HPDE6-E6E7 (cell line): Measurements from ENCODE around the gene THOC3.
"Not testable (repeated sequence)": the region's sequence is repeated elsewhere in the genome, so short reads cannot be mapped to it uniquely, and the experiment has no call there.

ENCODE experiments used
- DNase-seq: peaks from one replicate; pipeline ENCODE4 v3.0.0; 2011; ENCODE audit warnings: missing footprints; ENCODE audit errors: extremely low spot score

Gene THOC3

DNA sequence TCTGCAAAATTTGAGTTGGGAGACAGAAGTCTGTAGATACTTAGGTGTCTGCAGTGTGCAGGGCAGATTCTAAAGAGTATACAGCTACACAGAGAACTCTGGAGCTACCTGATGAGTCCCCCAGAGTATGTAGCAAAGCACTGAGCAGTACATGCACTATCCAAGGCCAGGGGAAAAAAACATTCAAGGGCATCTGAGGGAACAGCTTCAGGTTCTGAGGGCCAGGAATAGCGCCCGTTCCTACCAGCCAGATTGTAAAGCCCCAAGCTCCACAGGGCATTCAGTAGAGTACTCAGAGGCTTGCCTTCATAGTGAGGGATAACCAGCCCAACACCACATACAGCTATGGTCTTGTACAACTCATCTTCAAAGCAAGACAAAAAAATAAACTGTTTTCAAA, 27.5 kb downstream of the THOC3 start:
- not testable (repeated sequence) for DNase-seq

DNA sequence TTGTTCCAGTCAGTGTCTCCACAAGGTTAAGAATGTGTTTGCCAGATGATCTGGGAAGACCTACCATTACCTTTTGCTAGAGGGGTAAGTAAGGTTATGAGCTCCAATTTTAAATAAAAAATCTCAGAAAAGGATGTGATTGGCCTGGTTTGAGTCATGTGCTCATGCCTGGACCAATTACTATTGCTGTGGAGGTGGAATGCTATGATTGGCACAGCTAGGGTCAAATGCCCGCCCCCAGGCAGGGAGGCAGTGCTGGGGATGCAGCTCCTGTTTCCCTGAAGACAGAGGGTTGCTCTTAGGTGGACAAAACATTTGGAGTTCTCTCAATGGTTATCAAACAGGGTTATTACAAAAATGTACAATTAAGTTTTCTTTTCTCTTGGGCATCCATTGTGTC, 29.6 kb downstream of the THOC3 start:
- not testable (repeated sequence) for DNase-seq

DNA sequence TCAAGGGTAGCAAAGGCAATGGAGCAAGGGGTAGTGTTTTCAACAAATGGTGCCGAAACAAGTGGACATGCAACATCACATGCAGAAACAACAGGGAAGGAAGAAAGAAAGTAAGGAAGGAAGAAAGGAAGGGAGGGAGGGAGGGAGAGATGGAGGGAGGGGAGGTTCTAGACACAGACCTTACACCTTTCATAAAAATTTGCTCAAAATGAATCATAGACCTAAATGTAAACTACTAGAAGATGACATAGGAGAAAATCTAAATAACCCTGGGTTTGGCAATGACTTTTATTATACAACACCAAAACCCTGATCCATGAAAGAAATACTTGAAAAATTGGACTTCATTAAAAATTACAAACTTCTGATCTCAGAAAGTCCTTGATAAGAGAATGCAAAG, 39.4 kb downstream of the THOC3 start:
- not testable (repeated sequence) for DNase-seq

DNA sequence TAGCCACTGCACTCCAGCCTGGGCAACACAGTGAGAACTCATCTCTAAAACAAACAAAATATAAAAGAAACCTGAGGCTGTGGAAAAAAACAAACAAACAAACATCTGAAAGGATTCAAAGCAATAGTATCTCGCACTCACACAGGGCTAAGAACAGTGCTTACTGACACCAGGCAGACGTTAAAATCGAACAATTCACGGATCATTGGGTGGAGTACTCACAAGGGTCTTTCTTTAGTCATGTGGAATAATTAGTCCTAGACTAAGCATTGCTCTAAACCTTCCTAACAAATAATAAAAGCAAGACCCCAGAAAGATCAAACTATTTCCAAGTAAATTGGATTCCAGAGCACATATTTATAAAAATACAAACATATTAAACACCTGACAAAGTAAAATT, 43.0 kb downstream of the THOC3 start:
- DNase-seq = not testable (repeated sequence)

DNA sequence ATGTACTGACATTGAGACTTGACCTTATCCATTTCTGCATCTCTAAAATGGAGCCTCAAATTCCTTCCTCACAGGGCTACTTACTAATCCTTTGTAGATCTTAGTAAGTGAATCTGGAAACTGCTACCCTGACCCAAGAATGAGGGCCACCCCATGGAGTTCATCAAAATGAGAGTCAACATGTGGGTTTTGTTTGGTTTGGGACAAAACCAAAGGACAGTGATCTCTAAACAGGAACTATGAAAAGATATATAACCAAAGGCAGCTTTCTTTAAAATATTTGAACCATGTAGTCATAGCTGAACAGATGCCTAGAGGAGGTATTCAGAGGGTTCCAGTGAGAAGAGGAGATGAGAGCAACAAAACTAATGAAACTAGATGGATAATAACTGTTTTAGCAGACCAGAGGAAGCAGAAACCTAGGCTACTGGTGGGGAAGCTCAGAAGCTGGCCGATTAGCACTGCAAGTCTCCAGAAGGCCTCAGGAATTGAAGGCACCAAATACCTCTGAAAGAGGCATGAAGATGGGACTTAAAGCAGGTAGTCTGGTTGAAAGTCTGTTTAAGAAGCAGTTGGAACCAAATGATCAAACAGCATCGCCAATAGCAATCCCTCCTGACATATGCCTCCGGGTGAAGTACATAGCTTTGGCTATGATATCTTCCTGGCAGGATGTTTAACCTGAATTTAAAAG, 45.8 kb downstream of the THOC3 start:
- no peak for DNase-seq

DNA sequence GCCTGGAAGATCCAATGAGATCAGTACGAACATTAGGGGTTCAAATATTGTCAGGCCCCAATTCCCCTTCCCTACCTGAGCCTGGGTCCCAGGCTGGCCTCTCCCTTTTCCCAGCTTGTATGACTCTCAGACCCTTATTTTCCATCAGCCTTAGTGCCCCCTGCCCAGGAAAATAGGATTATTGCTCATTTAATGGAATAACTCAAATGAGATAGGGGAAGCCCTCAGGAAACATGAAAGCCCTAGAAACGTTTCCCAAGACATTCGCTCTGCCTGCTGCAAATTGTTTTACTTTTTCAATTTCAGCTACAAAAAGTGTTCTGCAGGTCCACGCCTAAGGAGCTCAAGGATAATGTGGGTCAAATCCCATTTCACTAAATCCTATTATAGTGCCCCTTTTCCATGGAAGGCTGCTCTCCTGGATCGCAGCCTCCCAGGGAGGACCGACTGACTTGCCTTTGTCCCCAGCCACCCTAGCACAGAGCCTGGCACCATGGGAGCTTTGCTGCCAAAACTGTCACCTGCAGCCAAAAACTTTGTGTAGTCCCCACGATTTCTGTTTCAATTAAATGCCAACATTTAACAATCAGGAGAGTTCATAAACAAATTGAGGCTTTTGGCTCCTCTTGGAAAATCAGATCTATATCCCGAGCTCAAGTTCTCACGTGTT, 46.9 kb downstream of the THOC3 start:
- DNase-seq = no peak

DNA sequence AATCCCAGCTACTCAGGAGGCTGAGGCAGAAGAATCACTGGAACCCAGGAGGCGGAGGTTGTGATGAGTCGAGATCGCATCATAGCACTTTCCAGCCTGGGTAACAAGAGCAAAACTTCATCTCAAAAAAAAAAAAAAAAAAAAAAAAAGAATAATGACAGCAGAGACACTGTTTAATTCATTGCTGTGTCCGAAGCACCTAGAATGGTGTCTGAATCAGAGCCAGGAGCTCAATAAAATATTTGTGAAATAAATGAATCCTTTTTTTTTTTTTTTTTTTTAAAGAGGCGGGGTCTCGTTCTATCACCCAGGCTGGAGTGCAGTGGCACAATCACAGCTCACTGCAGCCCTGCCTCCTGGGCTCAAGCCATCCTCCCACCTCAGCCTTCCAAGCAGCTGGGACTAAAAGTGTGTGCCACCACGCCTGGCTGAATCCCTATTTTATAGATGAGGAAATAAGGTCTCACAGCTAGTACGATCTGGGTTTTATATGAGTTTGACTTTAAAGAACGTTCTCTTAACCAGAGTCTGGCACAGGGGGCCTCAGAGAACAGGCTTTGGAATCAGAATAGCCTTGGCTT, 47.8 kb downstream of the THOC3 start:
- no peak for DNase-seq

DNA sequence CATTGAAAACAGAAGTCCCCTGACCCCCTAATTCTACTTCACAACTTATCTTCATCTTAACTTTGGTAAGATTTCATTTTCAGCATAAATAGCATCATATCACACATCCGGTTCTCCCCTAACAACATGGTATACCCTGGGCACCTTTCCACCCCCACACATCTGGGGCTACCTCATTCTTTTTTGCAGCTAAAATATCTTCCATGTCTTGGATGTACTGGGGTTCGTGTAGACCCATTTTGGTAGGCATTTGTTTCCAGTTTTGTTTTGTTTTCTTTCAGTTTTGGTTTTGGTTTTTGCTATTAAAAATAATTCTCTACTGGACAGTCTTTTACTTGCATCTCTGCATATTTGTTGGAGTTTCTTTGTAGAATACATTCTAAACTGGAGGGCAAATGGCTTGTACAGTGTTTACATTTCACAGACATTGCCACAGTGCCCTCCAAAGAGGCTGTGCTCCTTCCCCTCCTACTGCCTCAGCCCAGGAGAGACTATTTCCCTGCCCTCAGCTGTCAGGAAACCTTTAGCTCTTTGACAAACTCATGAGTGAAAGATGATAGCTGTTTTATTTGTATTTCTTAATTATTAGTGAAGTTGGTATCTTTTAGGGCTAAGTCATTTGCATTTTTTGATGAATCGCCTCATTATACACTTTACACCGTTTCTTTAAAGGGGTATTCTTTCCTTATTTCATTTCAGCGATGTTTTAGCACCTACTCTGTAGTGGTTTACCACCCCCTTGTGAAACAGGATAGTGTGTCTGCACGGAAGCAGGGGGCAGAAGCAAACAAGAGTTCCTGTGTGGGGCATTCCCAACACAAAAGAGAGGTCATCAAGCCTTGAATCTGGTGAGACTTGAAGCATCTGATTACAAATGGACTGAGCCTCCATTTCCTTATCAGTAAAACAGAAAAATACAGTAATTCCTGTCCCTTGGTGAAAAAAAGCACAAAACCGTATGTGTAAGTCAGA, 52.8 kb downstream of the THOC3 start:
- DNase-seq = not testable (repeated sequence)

DNA sequence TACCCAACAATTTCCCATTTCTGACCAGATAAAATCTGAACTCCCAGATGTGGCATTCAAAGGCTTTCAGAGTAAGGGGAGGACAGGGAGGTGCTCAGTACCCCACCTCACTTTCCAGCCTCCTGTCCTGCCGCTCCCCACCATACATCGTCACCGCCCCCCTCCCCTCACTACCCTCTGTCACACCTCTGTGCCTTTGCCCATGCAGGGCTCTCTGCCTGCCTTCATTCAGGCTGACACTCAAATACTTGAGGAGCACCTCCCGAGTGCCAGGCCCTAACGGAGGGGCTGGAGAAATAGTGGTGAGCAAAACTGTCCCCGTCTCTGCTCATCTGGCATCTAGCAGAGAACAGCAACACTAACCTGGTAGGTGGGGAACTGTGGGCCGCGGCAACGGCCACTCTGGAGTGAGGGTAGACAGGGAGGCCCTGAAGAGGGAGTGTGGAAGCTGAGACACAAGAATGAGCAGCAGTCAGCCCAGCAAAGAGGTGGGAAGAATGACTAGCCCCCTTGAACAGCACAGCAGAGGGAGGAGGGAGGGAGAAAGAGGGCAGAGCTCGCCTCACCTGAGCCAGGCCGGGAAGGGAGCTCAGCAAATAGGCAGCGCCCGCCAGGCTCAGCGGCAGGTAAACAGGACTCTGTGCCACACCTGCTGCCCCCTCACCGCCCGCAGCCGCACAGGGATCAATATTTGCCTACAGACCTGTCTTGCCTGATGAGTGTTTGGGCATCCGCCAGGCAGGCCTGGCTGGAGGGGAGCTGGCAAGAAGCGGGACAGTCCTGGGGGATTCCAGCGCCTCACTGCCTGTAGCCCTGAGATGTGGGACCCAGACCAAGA, 54.1 kb downstream of the THOC3 start:
- DNase-seq = not testable (repeated sequence)

DNA sequence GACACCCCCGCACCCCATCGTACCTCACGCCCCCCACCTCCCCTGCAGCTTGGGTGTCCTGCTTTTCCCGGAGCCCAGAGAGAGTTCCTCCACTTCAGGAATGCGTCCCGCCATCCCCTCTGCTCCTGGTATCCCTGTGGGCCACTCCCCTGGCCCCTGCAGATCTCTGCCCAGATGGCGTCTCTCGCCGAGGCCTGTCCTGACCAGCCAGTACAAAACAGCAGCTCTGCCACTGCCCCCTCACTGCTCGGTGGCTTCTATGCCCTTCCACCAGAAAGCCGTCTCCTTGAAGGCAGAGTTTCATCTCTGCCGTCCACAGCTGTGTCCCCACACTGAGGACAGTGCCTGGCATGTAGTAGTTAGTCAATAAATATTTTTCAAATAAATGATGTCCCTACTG, 58.0 kb downstream of the THOC3 start:
- DNase-seq = not testable (repeated sequence)
